H1 (cell line): ENCODE results near the gene CST2. TPM values are rescaled to one million over a fixed set of nuclear protein-coding genes. Genes with fewer than 3 reads are reported as not detected.
"Not testable (repeated sequence)": the region's sequence is repeated elsewhere in the genome, so short reads cannot be mapped to it uniquely, and the experiment has no call there.

ENCODE experiments used
- CTCF ChIA-PET: fragments of 300-600 bp; sonication (Branson Sonifier 250); formaldehyde crosslinking; loops from one replicate; lab custom pipeline; 2021; ENCODE audit not compliant: partially characterized antibody; lab: Charles Lee
- POLR2A ChIA-PET: fragments of 300-600 bp; sonication (Branson Sonifier 250); formaldehyde crosslinking; loops from one replicate; lab custom pipeline; 2021; ENCODE audit warnings: inconsistent platforms; ENCODE audit not compliant: partially characterized antibody; lab: Charles Lee
- DNase-seq, 2 experiments: peaks; one replicate each; pipeline versions ENCODE4 v3.0.0 to v3.0.0-alpha.2; 2010 to 2022; ENCODE audit warnings: low spot score in 2 of 2, low read depth in 1 of 2, mixed read lengths in 1 of 2
- FAIRE-seq: peaks from 2 replicates; lab custom pipeline; 2011; peaks lifted over from hg19 to GRCh38; lab: Jason Lieb, UNC
- H2AFZ ChIP-seq: 2 replicates; pipeline ENCODE4 v1.8.1; 2012; ENCODE audit warnings: low read length, inconsistent platforms
- H2AK5ac ChIP-seq: 2 replicates; pipeline ENCODE4 v1.6.1; 2013; ENCODE audit warnings: low read depth, low read length
- H2BK120ac ChIP-seq: replicated peaks from 2 replicates; pipeline ENCODE3; 2013; ENCODE audit warnings: low read depth, low read length, inconsistent platforms
- H2BK12ac ChIP-seq: 2 replicates; pipeline ENCODE4 v1.6.1; 2013; ENCODE audit warnings: low read depth, low read length
- H2BK15ac ChIP-seq: 2 replicates; pipeline ENCODE4 v1.6.1; 2013; ENCODE audit warnings: low read length
- H2BK20ac ChIP-seq: 2 replicates; pipeline ENCODE4 v1.6.1; 2013; ENCODE audit warnings: low read length
- H2BK5ac ChIP-seq: 2 replicates; pipeline ENCODE4 v1.6.1; 2013; ENCODE audit warnings: low read depth, low read length
- H3K14ac ChIP-seq: 2 replicates; pipeline ENCODE4 v1.6.1; 2013; ENCODE audit warnings: inconsistent platforms; ENCODE audit not compliant: insufficient read length
- H3K18ac ChIP-seq: 2 replicates; pipeline ENCODE4 v1.6.1; 2013; ENCODE audit warnings: low read length; ENCODE audit errors: extremely low read depth
- H3K23ac ChIP-seq: 2 replicates; pipeline ENCODE4 v1.6.1; 2013; ENCODE audit warnings: inconsistent platforms; ENCODE audit not compliant: insufficient read length
- H3K23me2 ChIP-seq: 2 replicates; pipeline ENCODE4 v1.6.1; 2013; ENCODE audit warnings: low read depth, low read length
- H3K27ac ChIP-seq: 2 replicates; pipeline ENCODE4 v1.6.1; 2011; ENCODE audit warnings: low read depth, low read length, inconsistent platforms
- H3K27me3 ChIP-seq, 4 experiments: replicated peaks in 1 of 4; 1 replicate in 1 of 4; 2 replicates in 3 of 4; pipeline versions ENCODE4 v1.6.1 to v1.8.1; 2011 to 2013; ENCODE audit warnings: low read length in 3 of 4, mild to moderate bottlenecking in 3 of 4, inconsistent platforms in 2 of 4, mixed read lengths in 2 of 4, moderate library complexity in 1 of 4; ENCODE audit not compliant: control insufficient read depth in 3 of 4, insufficient read depth in 3 of 4; ENCODE audit errors: extremely low read depth in 1 of 4
- H3K36me3 ChIP-seq, 4 experiments: 2 replicates each; pipeline versions ENCODE4 v1.6.1 to v1.8.1; 2011 to 2013; ENCODE audit warnings: mild to moderate bottlenecking in 4 of 4, low read length in 3 of 4, moderate library complexity in 2 of 4, control low read depth in 1 of 4, inconsistent platforms in 1 of 4; ENCODE audit not compliant: insufficient read depth in 4 of 4, control insufficient read depth in 2 of 4
- H3K4ac ChIP-seq: replicated peaks from 2 replicates; pipeline ENCODE3; 2013; ENCODE audit warnings: low read length, low read depth, mixed read lengths, inconsistent platforms; ENCODE audit not compliant: insufficient read length
- H3K4me1 ChIP-seq, 4 experiments: replicated peaks in 1 of 4; 1 replicate in 1 of 4; 2 replicates in 3 of 4; pipeline versions ENCODE4 v1.6.1 to v1.8.1; 2011 to 2013; ENCODE audit warnings: low read length in 3 of 4, inconsistent platforms in 2 of 4, mixed read lengths in 1 of 4; ENCODE audit not compliant: insufficient read depth in 4 of 4, control insufficient read depth in 3 of 4
- H3K4me2 ChIP-seq, 2 experiments: 2 replicates each; pipeline versions ENCODE4 v1.6.1 to v1.8.1; 2011 to 2013; ENCODE audit warnings: low read depth in 2 of 2, low read length in 2 of 2, control low read depth in 1 of 2, inconsistent platforms in 1 of 2, mild to moderate bottlenecking in 1 of 2; ENCODE audit not compliant: insufficient read depth in 1 of 2
- H3K4me3 ChIP-seq, 4 experiments: fragments of 200-600, 300-600 bp in 1 of 4; sonication (generic), shearing (Covaris generic), sonication (Bioruptor Twin) in 1 of 4; 2 replicates each; pipeline versions ENCODE4 v1.5.1 to v1.8.1; 2011 to 2016; ENCODE audit warnings: low read length in 4 of 4, low read depth in 3 of 4, control low read depth in 2 of 4, inconsistent platforms in 2 of 4, mild to moderate bottlenecking in 2 of 4, mixed read lengths in 1 of 4, moderate library complexity in 1 of 4; ENCODE audit not compliant: insufficient read depth in 2 of 4; ENCODE audit errors: extremely low read depth in 1 of 4
- H3K56ac ChIP-seq: replicated peaks from 2 replicates; pipeline ENCODE3; 2013; ENCODE audit warnings: low read depth, mild to moderate bottlenecking, mixed read lengths, low read length, inconsistent platforms; ENCODE audit not compliant: insufficient read length
- H3K79me1 ChIP-seq: 2 replicates; pipeline ENCODE4 v1.6.1; 2013; ENCODE audit warnings: low read depth, low read length, control low read depth
- H3K79me2 ChIP-seq, 2 experiments: 2 replicates each; pipeline versions ENCODE4 v1.6.1 to v1.8.1; 2012 to 2013; ENCODE audit warnings: low read length in 2 of 2, mild to moderate bottlenecking in 2 of 2, inconsistent platforms in 1 of 2; ENCODE audit not compliant: insufficient read depth in 2 of 2, control insufficient read depth in 1 of 2
- H3K9ac ChIP-seq, 4 experiments: replicated peaks in 1 of 4; 1 replicate in 1 of 4; 2 replicates in 3 of 4; pipeline versions ENCODE4 v1.6.1 to v1.8.1; 2011 to 2013; ENCODE audit warnings: low read depth in 3 of 4, low read length in 3 of 4, control low read depth in 2 of 4, mild to moderate bottlenecking in 2 of 4, moderate library complexity in 2 of 4, inconsistent platforms in 1 of 4; ENCODE audit errors: extremely low read depth in 1 of 4
- H3K9me3 ChIP-seq, 2 experiments: 2 replicates each; pipeline versions ENCODE4 v1.6.1 to v1.8.1; 2012 to 2013; ENCODE audit warnings: mild to moderate bottlenecking in 2 of 2, moderate library complexity in 2 of 2, control low read depth in 1 of 2, inconsistent platforms in 1 of 2, low read depth in 1 of 2, low read length in 1 of 2, mixed read lengths in 1 of 2; ENCODE audit not compliant: insufficient read depth in 2 of 2
- H4K20me1 ChIP-seq, 2 experiments: replicated peaks in 1 of 2; 2 replicates each; pipeline versions ENCODE3 to v1.8.1; 2011 to 2013; ENCODE audit warnings: inconsistent platforms in 2 of 2, low read length in 2 of 2, mild to moderate bottlenecking in 1 of 2; ENCODE audit not compliant: insufficient read depth in 2 of 2, control insufficient read depth in 1 of 2
- H4K5ac ChIP-seq: 2 replicates; pipeline ENCODE4 v1.6.1; 2013; ENCODE audit warnings: low read length, low read depth, mixed read lengths, inconsistent platforms; ENCODE audit not compliant: insufficient read length
- H4K8ac ChIP-seq: 2 replicates; pipeline ENCODE4 v1.8.0; 2013; ENCODE audit warnings: mild to moderate bottlenecking, moderate library complexity, low read length, inconsistent platforms; ENCODE audit not compliant: insufficient read depth; ENCODE audit errors: extremely low read depth
- H4K91ac ChIP-seq: replicated peaks from 2 replicates; pipeline ENCODE3; 2013; ENCODE audit warnings: low read length, mixed read lengths, inconsistent platforms; ENCODE audit not compliant: insufficient read length
- WGBS, 2 experiments: shearing (Covaris generic) in 1 of 2; methylation state at CpG; one replicate each; pipeline versions ENCODE4 v1.1.6 to v1.1.7; 2013 to 2015; ENCODE audit warnings: low lambda C conversion rate in 2 of 2, mixed read lengths in 2 of 2, inconsistent platforms in 1 of 2, low coverage in 1 of 2, missing lambda C conversion rate in 1 of 2; ENCODE audit not compliant: insufficient replicate concordance in 2 of 2, insufficient coverage in 1 of 2, insufficient read length in 1 of 2; ENCODE audit errors: extremely low coverage in 1 of 2, missing lambda C conversion rate in 1 of 2; 5-methylcytosine and 5-hydroxymethylcytosine counted together
- polyA plus RNA-seq, 7 experiments: library from polyadenylated mRNA; depleted of rRNA in 3 of 7; stranded (reverse) in 5 of 7; unstranded in 2 of 7; fragments of >200 nt in 5 of 7; fragments of 200-250 nt in 2 of 7; gene quantifications; 1 replicate in 5 of 7; 2 replicates in 1 of 7; 4 replicates in 1 of 7; pipeline versions ENCODE4 v1.2.1 to v1.2.3, GENCODE V29; 2011 to 2013; ENCODE audit warnings: missing spikeins in 2 of 7, mixed read lengths in 2 of 7
- total RNA-seq: library from RNA; stranded (reverse); fragmentation: NEBNext Ultra II Directional; extraction: Animal tissue kit (Norgen Biotek cat#: 25700); gene quantifications from 2 replicates; pipeline ENCODE4 v1.2.1, GENCODE V29; 2021

Gene CST2
- total and polyA plus RNA-seq, 2 of the 8 experiments (the other 6 are each of a cell fraction or from before 2014, with no cell fraction given), result not detected

DNA sequence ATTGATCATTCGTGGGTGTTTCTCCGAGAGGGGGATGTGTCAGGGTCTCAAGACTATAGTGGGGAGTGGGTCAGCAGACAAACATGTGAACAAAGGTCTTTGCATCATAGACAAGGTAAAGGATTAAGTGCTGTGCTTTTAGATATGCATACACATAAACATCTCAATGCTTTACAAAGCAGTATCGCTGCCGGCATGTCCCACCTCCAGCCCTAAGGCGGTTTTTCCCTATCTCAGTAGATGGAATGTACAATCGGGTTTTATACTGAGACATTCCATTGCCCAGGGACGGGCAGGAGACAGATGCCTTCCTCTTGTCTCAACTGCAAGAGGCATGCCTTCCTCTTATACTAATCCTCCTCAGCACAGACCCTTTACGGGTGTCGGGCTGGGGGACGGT is 34.2 kb upstream of the CST2 start:
- H2BK15ac ChIP-seq, H4K20me1 ChIP-seq, POLR2A ChIA-PET, H3K79me2 ChIP-seq, DNase-seq, H3K4ac ChIP-seq, H4K8ac ChIP-seq, H4K5ac ChIP-seq, H2BK12ac ChIP-seq, H2AK5ac ChIP-seq, H3K4me2 ChIP-seq, H3K23ac ChIP-seq, H3K4me3 ChIP-seq, H4K91ac ChIP-seq, H3K36me3 ChIP-seq, CTCF ChIA-PET, H2BK120ac ChIP-seq, H2AFZ ChIP-seq, H3K4me1 ChIP-seq, FAIRE-seq, H3K56ac ChIP-seq, H2BK5ac ChIP-seq, H3K79me1 ChIP-seq, H3K27me3 ChIP-seq, H3K9me3 ChIP-seq, H3K18ac ChIP-seq, H3K27ac ChIP-seq, H3K14ac ChIP-seq, H2BK20ac ChIP-seq, H3K23me2 ChIP-seq, H3K9ac ChIP-seq: not testable (repeated sequence)
- 76% methylated on average over 8 of the region's 10 CpGs; no CpG with 5 or more reads in 1 of the 2 experiments for WGBS, 2 experiments
